Brain microvascular endothelial cell (primary cell): ENCODE results near the gene INSYN2B.

Source experiments
- DNase-seq: peaks from one replicate; pipeline ENCODE4 v3.0.0-alpha.2; 2020
- H3K27ac ChIP-seq: fragments of 250-450 bp; sonication (Bioruptor Pico); 2 replicates; pipeline ENCODE4 v1.5.1; 2020; ENCODE audit warnings: mild to moderate bottlenecking, moderate library complexity
- H3K27me3 ChIP-seq: fragments of 250-450 bp; sonication (Bioruptor Pico); replicated peaks from 2 replicates; pipeline ENCODE4 v1.5.1; 2020; ENCODE audit warnings: mild to moderate bottlenecking
- H3K36me3 ChIP-seq: fragments of 250-450 bp; sonication (Bioruptor Pico); replicated peaks from 2 replicates; pipeline ENCODE4 v1.5.1; 2020; ENCODE audit warnings: mild to moderate bottlenecking
- H3K4me3 ChIP-seq: 2 replicates; pipeline ENCODE4 v1.5.1; 2011; ENCODE audit warnings: low read depth, mild to moderate bottlenecking, control low read depth, low read length, moderate library complexity
- CTCF ChIP-seq: IDR thresholded peaks from 2 replicates; pipeline ENCODE4 v1.5.1; 2011; ENCODE audit warnings: low read depth, mild to moderate bottlenecking, moderate library complexity, low read length, control low read depth, inconsistent platforms; ENCODE audit errors: missing control alignments
- in situ Hi-C: cut with HindIII; loops from 2 replicates; pipeline ENCODE4 v1.10.0; 2017; ENCODE audit warnings: low sequenced_read_pairs, low pct_ligation_motif_present

INSYN2B gene

GRCh38 chr5:169860585-169860984 is 119.7 kb downstream of the INSYN2B start:
- no peak for TF ChIP-seq CTCF
- no peaks in the 10 kb centered on the region for H3K36me3 ChIP-seq
- no peak for DNase-seq
- in situ Hi-C loops: no loop called here
- no peak overlapping the region for H3K4me3 ChIP-seq
- no peak overlapping the region for H3K27ac ChIP-seq
- H3K27me3 ChIP-seq: no peaks in the 10 kb centered on the region

- H3K27me3 ChIP-seq: no peaks in the 10 kb centered on the region
- DNase-seq: peak; percentile 89
- no peak overlapping the region for H3K4me3 ChIP-seq
- H3K36me3 ChIP-seq: no peaks in the 10 kb centered on the region
- no peak for TF ChIP-seq CTCF
- peak overlapping the region; percentile 1 for H3K27ac ChIP-seq
- in situ Hi-C loops: no loop called here
Measured at GRCh38 chr5:169856571-169856970, 123.7 kb downstream of the INSYN2B start.

GRCh38 chr5:169851321-169851850 is 128.9 kb downstream of the INSYN2B start:
- TF ChIP-seq CTCF: no peak
- Histone ChIP-seq H3K27ac (no peak overlapping the region), H3K36me3 (no peaks in the 10 kb centered on the region), H3K27me3 (no peaks in the 10 kb centered on the region), H3K4me3 (no peak overlapping the region)
- DNase-seq: no peak
- in situ Hi-C loops: no loop called here

- peak; percentile 38 for TF ChIP-seq CTCF
- no peak overlapping the region for H3K27ac ChIP-seq
- DNase-seq: no peak
- no peaks in the 10 kb centered on the region for H3K36me3 ChIP-seq
- H3K4me3 ChIP-seq: no peak overlapping the region
- in situ Hi-C loops: no loop called here
- no peaks in the 10 kb centered on the region for H3K27me3 ChIP-seq
Measured at GRCh38 chr5:169850409-169850808, 129.9 kb downstream of the INSYN2B start.

- no peaks in the 10 kb centered on the region for H3K36me3 ChIP-seq
- H3K27ac ChIP-seq: no peak overlapping the region
- in situ Hi-C loops: no loop called here
- no peaks in the 10 kb centered on the region for H3K27me3 ChIP-seq
- TF ChIP-seq CTCF: no peak
- no peak for DNase-seq
- H3K4me3 ChIP-seq: no peak overlapping the region
Measured at GRCh38 chr5:169848792-169849191, 131.5 kb downstream of the INSYN2B start.

- no peaks in the 10 kb centered on the region for H3K36me3 ChIP-seq
- in situ Hi-C loops: no loop called here
Measured at GRCh38 chr5:169848271-169848670, 132.0 kb downstream of the INSYN2B start.

More at GRCh38 chr5:169848271-169848670, 132.0 kb downstream of the INSYN2B start:
- TF ChIP-seq CTCF: no peak
- H3K27ac ChIP-seq: no peak overlapping the region
- no peak for DNase-seq
- H3K4me3 ChIP-seq: no peak overlapping the region
- H3K27me3 ChIP-seq: no peaks in the 10 kb centered on the region
